GM12801 (cell line): Measurements from ENCODE around the gene C15orf39.

Experiments used
- CTCF ChIP-seq: IDR thresholded peaks from one replicate; pipeline ENCODE4 v1.5.1; 2011; ENCODE audit warnings: control low read depth; ENCODE audit not compliant: insufficient read length; ENCODE audit errors: extremely low read depth

The C15orf39 gene

GRCh38 chr15:75182187-75183131 lies 19.2 kb upstream of the C15orf39 start:
- no peak for TF ChIP-seq CTCF

GRCh38 chr15:75185271-75186029 lies 16.2 kb upstream of the C15orf39 start:
- TF ChIP-seq CTCF, result no peak

- no peak for TF ChIP-seq CTCF
Observed at GRCh38 chr15:75186044-75186443, 15.6 kb upstream of the C15orf39 start.

- TF ChIP-seq CTCF, result no peak
Observed at GRCh38 chr15:75188499-75188898, 13.2 kb upstream of the C15orf39 start.

GRCh38 chr15:75191235-75191634 lies 10.4 kb upstream of the C15orf39 start:
- TF ChIP-seq CTCF, result no peak

- no peak for TF ChIP-seq CTCF
Observed at GRCh38 chr15:75192307-75192706, 9.4 kb upstream of the C15orf39 start.

- no peak for TF ChIP-seq CTCF
Observed at GRCh38 chr15:75193272-75193671, 8.4 kb upstream of the C15orf39 start.
